M059J (cell line): ENCODE results near the gene EFCAB14. TPM values are rescaled to one million over a fixed set of nuclear protein-coding genes. Genes with fewer than 3 reads are reported as not detected.
"Not testable (repeated sequence)": the region's sequence is repeated elsewhere in the genome, so short reads cannot be mapped to it uniquely, and the experiment has no call there.

ENCODE experiments used
- DNase-seq: peaks from one replicate; pipeline ENCODE4 v3.0.0-alpha.2; 2012; ENCODE audit warnings: low read depth
- total RNA-seq: library from RNA; depleted of rRNA; stranded (reverse); fragments of >200 nt; shearing (Covaris generic); gene quantifications from 2 replicates; pipeline ENCODE4 v1.2.3, GENCODE V29; 2014; rRNA removed

EFCAB14 gene
- total RNA-seq, 1 experiment from 2014 or later, result 113 TPM

DNA sequence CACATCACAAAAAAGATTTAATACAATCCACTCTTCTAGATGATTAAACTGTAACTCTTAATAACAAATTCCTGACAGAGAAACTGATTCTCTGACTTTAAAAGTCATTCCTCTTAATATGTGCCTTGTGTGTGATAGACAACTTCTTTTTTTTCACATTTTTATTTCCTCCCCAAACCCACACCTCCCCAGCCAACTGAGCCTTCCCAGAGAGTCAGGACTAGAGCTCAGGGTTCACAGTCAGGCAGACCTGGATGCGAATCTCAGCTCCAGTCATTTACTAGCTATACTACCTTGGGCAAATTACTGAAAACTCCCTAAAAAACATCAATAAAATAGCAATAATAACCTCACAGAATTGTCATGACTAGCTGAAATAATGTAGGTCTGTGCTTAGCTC is 64.9 kb downstream of the EFCAB14 start:
- no peak for DNase-seq

DNA sequence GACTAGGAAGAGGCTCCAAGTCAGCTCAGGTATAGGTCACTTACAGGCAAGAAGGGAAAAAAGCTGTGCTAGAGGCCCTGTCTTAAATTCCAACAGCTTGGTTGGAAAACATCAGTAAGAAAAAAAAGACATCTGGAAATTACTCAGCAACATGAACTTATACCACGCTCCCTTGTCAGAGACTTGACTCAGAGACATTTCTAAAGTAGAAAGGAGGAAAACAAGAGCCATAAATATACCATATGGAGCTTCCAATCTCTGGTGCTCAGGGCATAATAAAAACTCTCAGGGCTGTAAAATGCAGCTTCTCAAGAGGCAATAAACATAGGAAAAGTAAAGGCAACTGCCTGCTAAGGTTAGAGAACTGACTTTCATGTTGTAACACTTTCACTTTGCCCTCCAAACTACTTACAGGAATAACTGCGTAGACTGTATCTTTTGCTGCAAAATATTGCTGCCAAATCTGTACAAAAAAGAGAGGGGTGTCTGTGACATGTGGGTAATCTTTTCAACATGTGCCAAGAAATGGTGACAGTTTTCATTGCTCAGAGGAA is 65.4 kb downstream of the EFCAB14 start:
- no peak for DNase-seq

DNA sequence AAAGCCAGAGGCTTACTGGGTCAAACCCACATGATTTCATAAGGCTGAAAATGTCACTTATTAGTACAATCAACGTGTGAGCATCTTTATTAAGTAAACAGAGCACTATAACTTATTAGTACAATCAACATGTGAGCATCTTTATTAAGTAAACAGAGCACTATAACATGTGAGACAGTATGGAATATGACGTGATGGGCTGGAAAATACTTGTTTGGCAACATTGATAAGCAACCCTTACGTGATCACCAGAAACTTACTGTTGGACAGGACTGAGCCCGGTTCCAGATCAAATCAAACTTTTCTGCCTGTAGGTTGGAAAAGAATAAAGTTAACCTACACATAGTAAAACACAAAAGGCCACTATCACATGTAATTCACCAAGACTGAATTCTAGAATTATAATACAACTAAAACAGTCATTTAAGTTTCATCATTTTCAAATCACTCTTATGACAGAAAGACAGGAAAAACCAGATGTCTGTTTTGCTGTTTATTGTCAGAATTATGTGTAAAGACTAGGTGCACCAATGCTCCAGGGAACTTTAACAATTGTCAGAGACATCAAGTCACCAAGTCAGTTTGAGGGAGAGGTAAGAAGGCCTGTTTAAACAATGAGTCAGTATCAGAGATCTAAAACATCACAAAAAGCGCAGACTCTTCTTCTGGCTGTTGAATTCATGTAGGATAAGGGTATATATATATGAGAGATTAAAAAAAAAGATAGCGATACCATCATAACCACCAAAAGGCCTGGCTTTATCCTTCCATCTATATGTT is 66.4 kb downstream of the EFCAB14 start:
- DNase-seq, result no peak

DNA sequence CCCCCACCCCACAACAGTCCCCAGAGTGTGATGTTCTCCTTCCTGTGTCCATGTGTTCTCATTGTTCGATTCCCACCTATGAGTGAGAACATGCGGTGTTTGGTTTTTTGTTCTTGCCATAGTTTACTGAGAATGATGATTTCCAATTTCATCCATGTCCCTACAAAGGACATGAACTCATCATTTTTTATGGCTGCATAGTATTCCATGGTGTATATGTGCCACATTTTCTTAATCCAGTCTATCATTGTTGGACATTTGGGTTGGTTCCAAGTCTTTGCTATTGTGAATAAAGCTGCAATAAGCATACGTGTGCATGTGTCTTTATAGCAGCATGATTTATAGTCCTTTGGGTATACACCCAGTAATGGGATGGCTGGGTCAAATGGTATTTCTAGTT is 67.8 kb downstream of the EFCAB14 start:
- DNase-seq, result not testable (repeated sequence)

DNA sequence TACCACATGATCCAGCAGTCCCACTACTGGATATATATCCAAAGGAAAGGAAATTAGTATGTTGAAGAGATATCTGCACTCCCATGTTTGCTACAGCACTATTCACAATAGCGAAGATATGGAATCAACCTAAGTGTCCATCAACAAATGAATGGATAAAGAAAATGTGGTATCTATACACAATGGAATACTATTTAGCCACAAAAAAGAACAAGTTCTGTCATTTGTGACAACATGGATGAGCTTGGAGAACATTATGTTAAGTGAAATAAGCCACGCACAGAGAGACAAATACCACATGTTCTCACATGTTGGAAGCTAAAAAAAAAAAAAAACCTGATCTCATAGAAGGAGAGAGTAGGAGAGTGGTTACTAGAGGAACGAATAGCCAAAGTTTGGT is 68.4 kb downstream of the EFCAB14 start:
- no peak for DNase-seq

DNA sequence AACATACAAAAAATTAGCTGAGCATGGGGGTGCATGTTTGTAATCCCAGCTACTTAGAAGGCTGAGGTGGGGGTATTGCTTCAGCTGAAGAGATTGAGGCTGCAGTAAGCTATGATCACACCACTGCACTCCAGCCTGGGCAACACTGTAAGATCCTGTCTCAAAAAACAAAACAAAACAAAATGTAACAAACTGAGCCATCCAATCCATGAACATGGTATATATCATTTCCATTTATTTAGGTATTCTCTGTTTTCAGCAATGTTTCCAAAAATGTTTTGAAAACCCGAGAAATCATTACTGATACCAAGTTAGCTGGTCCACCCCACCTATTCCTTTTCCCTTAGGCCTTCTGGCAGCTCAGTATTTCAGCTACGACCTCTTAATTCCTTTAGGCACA is 69.2 kb downstream of the EFCAB14 start:
- DNase-seq, result no peak

DNA sequence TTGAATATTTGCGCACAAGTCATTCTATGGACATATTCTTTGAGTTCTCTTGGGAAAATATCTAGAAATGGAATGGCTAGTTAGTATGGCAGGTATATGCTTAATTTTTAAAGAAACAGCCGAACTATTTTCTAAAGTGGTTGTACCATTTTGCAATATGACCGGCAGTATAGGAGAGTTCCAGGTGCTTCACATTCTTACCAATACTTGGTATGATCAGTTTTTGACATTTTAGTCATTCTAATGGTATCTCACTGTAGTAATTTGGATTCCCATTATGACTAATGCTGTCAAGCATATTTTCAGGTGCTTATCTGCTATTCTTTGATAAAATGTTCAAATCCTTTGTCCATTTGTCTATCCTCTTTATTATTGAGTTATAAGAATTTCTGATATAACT is 71.3 kb downstream of the EFCAB14 start:
- no peak for DNase-seq

DNA sequence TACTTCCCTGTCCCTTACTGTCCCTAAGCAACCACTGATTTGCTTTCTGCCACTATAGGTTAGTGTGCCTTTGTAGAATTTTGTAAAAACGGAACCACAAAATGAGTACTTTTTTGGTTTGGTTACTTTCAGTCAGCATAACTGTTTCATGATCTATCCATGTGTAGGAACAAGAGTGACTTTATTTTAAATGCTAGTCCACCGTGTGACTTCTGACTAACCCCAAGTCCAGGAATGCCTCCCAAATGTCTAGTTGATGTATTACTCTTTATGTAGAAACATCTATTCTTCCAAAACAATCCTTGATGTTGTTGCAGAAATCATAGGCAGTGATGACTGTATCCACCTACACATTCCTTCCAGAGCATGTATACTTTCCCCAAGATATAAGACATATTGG is 72.1 kb downstream of the EFCAB14 start:
- DNase-seq, result no peak

DNA sequence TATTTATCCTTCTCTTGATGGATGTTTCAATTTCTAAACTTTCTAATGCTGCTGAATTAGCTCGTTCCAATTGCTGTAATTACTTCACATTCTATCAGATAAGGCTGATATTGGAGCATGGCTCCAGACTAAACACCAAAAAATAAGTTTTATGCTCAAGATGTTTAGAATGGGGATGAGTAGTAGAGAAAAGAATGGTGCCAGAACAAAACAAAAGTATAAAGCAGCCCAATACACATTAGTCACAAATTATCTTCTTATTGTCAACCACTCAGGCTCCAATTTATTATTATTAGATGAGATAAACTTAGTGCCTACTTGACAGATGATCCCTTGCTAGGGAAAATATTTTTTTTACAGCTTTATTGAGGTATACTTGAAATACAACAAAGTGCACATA is 72.6 kb downstream of the EFCAB14 start:
- DNase-seq, result no peak

DNA sequence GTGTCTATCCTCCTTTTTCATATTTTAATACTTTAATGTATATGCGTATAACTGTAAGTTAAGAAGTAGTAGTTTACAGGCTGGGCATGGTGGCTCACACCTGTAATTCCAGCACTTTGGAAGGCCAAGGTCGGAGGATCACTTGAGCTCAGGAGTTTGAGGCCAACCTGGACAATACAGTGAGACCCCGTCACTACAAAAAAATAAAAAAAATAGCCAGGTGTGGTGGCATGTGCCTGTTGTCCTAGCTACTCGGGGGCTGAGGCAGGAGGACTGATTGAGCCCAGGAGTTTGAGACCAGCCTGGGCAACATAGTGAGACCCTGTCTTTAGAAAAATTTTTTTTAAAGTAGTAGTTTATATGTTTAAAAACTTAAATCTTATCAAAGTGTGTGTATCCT is 73.1 kb downstream of the EFCAB14 start:
- no peak for DNase-seq

DNA sequence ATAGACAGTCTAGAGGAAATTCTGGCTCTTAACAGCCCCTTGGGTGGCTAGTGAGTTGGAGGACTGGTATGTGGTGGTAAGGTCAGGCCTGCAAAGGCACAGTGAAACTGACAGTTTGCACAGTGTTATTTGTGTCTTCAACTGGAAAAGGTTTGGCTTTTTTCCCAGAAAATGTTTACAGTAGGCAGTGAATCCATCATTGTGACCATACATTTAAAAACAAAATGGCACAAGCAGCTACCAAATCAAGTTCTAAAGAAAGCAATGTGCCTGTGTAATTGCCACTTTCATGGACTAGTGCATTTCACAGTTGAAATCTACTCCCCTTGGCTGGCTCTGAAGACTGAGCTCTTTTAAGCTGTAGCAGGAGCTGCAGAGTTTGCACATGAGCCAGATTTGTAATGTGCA is 75.5 kb downstream of the EFCAB14 start:
- DNase-seq, result peak; percentile 97

DNA sequence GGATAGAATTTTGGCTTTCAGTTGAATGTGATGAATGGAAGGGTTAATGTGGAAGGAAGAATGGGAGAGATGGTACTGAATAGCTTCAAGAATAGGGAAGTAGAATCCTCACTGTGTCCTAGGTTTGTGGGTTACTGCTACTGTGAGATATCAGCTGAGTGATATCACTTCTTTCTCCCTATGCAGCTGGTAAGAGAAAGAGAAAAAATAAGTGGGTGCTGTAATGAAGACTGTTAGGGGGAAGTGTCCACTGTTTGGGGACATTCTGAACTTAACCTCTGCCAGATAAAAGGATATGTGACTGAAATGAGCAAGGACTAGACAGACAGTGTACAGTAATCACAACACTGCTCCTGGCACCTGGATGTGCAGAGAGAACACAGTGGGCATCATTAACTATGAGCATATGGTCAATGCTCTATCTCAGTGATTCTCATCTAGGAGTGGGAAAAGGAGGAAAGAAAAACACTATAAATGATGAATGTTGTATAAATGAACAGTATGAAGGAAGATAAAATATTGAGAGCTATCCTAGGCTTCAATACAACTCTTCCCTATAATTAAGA is 76.7 kb downstream of the EFCAB14 start:
- DNase-seq, result no peak

DNA sequence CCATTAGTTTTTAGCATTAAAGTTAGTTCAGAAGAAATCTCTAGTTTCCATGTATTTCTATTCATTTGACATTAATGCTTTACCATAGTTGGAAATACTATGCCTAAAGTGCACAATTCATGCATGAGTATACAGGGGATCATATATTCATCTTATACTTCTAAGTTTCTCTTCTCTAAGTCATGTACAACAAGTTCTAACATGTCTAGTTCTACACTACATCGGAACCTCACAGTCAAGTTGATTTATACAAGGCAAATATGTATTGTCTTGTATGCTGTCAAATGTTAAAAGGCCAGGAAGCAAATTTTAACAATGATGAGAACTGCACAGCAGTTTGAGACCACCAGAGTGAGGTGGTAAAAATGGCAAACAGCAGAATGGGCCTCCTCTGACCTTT is 79.4 kb downstream of the EFCAB14 start:
- DNase-seq, result no peak

DNA sequence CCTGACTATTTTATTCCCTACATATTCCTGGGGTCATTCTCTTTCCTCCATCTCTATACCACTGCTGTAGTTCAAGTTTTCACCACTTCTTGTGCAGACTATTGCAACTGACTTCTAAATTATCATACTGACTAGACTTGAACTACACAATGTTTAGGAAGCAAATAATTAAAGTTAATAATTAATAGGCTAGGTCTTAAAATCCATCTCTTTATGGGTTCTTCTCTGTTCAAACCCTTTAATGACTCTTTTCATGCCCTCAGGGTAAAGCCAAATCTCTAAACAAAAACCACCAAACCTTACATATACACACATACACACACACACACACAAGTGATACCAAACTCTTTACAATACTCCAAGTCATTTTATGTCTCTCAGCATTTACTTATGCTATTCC is 80.0 kb downstream of the EFCAB14 start:
- no peak for DNase-seq

DNA sequence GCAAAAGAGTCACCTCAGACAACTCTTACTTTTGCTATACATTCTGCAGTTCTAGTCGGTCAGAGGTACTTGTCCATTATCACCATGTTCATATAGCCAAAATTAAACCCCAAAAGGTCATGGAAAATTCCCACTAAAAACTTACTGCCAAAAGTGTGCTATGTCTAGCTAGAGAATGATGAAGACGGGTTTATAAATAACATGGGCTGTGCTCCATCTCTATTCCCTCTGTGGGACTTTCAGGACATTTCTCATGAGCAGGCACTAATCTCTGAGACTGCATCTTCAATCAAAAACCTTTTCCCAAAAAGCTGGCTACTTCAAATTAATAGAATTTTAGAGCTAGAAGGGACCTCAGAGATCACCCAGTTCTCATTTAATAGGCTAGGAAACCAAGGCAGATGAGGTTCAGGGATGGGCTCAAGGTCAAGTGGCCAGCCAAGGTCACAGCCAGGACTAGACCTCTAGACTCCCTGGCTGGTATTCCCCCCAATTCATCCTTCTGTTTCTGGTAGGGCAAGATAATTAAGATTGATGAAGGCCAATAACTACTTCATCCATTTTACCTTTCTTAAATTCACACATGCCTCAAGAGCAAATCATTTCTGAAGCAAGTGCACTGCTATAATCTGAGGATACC is 81.3 kb downstream of the EFCAB14 start:
- DNase-seq, result no peak

DNA sequence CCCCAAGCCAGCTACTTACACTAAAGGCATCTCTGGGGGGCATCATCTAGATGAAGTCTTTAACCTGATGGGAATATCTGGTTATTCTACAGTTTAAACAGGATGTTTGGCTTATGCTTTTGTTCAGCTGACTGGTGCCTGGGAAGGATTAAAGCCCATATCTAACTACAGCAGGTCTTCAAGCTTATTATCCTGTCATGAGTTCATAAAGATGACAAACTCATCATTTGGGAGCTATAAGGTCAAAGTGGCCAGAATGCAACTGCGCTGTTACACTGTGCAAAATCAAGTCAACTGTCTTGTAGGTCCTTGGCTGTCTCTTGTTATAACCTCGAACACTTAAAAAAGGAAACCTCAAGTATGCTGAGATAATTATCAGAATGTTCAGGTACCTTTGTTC is 83.7 kb downstream of the EFCAB14 start:
- DNase-seq, result no peak

DNA sequence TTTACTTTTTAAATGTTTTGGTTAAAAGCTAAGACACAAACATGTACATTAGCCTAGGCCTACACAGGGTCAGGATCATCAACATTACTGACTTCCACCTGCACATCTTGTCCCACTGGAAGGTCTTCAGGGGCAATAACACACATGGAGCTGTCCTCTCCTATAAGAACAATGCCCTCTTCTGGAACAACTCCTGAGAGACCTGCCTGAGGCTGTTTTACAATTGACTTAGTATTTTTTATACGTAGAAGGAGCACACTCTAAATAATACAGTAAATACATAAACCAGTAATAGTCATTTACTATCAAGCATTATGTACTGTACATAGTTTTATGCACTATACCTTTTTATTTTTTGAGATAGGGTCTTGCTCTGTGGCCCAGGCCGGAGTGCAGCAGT is 88.2 kb downstream of the EFCAB14 start:
- no peak for DNase-seq

Other genes starting within 250 kb of the EFCAB14 start
- gene DMBX1, start 229.3 kb downstream of the EFCAB14 start, total RNA-seq, result not detected in 2 replicates
- gene KNCN, start 167.5 kb downstream of the EFCAB14 start, total RNA-seq, result not detected in 2 replicates
- gene MKNK1, start 114.8 kb downstream of the EFCAB14 start, total RNA-seq, result 9.5 and 12.0 TPM in 2 replicates
- gene MOB3C, start 102.3 kb downstream of the EFCAB14 start, total RNA-seq, result 10.3 and 17.2 TPM in 2 replicates
- gene ATPAF1, start 50.8 kb downstream of the EFCAB14 start, total RNA-seq, result 68.4 and 94.2 TPM in 2 replicates
- not detected in 2 replicates for gene TEX38, start 47.3 kb downstream of the EFCAB14 start, total RNA-seq
- gene CYP4B1, start 79.9 kb upstream of the EFCAB14 start, total RNA-seq, result not detected in 2 replicates
- gene CYP4A11, start 222.4 kb upstream of the EFCAB14 start, total RNA-seq, result not detected in 2 replicates